VCaP (cell line): ENCODE data around the gene HOXA13.

ENCODE experiments used
- H3K27ac ChIP-seq: fragments of 450-650 bp; 2 replicates; pipeline ENCODE4 v1.5.1; 2017
- TF ChIP-seq, protein P1 (sequence below): fragments of 450-650 bp; conservative IDR thresholded peaks from 2 replicates; pipeline ENCODE4 v1.5.1; 2017; ENCODE audit warnings: mild to moderate bottlenecking, moderate library complexity

HOXA13 gene

DNA sequence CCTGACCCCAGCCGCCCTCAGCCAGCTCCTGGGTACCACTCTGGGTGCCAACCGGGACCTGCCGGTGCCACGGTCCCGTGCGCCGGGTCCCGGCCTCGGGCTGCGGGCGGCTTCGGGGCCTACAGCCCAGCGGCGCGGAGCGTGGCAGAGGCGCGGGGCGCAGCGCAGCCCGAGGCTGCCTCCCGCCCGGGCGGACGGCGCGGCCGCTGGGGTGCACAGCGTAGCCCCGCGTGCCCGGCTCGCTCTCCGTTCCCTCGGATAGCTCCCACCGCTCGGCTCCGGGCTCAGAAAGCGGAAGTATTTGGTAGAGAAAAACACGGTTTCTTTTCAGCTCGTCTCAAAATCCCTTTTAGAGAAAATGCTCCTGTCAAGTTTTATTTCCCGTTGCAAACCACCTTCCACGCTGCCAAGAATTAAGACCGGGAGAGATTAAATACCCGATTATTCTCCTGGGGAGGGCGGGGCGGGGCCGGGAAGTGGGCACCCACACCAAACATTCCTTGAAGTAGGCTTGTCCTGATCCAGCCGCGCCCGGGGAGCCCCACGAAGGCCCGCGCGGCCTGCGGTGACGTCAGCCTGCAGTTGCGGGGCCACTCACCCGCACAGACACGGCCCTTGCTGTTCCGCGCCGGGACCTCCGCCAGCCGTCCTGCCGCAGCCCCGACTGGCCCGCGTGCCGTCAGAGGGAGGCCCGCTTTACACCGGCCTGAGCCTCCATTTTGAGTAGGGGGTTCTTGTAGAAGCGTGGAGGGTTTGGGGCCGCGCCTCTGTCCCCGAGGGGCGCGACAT is 7.2 kb downstream of the HOXA13 start:
- peak overlapping the region; percentile 98 for H3K27ac ChIP-seq
- TF ChIP-seq, protein P1, sequence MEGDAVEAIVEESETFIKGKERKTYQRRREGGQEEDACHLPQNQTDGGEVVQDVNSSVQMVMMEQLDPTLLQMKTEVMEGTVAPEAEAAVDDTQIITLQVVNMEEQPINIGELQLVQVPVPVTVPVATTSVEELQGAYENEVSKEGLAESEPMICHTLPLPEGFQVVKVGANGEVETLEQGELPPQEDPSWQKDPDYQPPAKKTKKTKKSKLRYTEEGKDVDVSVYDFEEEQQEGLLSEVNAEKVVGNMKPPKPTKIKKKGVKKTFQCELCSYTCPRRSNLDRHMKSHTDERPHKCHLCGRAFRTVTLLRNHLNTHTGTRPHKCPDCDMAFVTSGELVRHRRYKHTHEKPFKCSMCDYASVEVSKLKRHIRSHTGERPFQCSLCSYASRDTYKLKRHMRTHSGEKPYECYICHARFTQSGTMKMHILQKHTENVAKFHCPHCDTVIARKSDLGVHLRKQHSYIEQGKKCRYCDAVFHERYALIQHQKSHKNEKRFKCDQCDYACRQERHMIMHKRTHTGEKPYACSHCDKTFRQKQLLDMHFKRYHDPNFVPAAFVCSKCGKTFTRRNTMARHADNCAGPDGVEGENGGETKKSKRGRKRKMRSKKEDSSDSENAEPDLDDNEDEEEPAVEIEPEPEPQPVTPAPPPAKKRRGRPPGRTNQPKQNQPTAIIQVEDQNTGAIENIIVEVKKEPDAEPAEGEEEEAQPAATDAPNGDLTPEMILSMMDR: no peak

DNA sequence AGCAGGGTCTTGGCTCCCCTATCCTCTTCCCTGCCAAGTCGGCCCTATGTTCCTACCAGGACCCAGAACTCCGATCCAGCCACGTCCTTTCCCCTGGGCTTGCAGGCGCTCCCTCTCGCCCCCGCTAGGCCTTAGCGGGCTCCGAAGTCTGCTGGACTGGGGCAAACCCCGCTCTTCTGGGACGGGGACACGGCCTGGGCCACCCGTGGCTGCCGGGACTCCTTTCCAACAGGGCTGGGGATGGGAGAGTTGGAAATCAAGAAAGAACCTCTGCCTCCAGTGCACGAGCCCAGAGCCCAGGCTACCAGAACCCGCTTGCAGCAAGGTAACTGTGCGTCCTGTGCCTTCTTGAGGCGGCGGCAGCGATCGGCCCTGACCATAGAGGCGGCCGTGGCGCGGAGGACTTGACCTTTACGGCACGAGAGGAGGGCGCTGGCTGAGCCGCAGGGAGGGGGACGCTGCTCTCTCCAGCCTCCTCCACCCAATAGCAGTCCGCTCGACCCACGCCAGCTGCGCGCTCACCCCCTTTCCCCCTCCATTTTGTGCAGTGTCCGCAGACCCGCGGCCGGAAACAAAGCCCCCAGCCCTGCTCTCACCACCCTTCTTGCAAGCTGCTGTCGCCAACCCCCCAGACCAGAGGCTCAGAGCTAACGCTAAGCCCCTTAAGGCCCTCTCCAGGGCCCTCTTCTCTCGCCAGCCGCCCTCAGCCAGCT is 7.9 kb downstream of the HOXA13 start:
- TF ChIP-seq, protein P1: no peak
- peak overlapping the region; percentile 98 for H3K27ac ChIP-seq

DNA sequence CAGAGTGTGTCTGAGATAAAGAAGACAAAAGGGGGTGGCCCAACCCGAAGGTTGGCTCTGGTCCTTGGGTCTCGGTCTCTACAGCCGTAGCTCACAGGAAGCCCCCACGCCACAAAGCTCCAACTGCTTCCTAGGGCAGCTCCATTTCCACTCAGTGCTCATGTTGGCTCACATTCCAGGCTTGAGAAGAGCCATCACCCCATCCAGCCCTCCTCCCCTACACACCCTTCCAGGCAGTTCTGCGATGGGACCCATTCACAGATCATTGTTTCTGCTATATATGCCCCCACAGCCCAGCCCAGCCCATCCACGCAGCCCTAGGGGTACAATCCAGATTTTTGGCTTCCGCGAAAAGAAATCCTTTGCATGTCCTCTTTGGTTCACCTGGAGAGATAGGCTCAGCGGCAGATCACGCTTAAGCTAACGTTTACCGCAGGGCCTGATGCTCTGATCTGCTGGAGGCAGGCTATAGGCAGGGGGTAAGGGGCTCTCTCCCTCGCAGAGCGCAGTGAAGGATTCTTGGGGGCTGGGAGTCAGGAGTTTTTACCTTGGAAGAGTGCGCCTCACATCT is 8.6 kb downstream of the HOXA13 start:
- TF ChIP-seq, protein P1: no peak
- peak overlapping the region; percentile 98 for H3K27ac ChIP-seq

DNA sequence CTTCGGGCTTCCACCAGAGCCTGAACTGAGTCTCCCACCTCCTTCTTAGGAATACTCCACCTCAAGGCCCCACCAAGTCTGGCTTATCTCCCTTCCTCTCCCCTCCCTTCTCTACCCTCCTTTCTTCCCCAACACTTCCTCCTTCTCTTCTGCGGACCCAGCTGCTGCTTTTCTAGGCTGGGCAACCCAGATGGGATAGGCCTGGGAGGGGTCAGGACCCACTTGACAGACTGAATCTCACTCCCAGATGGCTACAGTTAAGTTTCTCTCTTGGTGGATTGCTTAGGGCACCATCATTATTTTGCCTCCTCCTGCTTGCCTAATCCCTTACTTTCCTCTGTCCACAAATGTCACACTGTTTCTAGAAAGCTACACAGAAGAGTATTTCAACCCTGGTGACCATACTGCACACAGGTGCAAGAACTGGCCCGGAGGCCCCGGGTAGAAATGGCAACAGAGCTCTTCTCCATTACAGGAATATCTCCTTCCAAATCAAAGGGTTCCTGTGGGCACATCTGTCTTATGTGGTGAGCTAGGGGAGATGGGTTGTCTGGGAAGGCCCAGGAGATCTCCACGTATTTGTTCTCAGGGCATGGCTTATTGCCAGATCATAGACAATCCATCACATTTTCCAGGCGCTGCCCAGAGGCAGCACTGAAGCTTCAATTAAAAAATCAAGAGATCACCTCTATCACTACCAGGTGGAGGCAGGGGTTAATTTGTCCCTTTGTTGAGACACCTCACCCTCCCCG is 9.7 kb downstream of the HOXA13 start:
- peak overlapping the region; percentile 98 for H3K27ac ChIP-seq

DNA sequence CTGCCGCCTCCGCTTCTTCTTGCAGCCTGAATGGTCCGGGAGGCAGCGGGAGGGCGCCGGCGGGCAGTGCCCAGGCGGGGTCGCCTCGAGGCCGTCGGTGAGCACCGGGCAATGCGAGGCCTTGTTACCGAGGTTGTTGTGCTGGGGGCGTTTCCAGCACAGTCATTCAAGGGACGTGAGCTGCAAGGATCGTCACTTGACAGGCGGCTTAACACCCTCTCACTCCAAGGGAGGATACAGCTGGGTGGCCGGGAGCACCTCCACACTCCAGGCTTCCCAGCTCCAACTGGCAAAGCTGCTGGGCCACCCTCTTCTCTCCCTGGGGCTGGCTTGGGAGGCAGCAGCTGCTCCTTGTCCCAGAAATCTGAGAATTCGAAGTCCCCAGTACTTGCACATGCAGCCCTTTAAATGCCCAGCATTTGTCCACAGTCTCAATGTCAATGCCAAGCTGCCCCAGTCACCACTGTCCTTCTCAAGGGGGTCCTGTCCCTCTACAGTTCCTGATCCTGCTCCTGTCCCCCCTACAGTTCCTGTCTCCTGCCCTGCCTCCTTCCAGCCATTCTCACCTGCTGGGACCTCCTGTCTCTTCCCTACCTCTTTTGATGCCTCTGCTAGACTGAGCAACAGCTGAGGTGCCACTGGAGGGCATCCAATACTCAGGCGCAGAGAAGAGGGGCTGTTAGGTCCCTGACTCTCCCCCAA is 10.4 kb downstream of the HOXA13 start:
- TF ChIP-seq, protein P1: no peak
- peak overlapping the region; percentile 98 for H3K27ac ChIP-seq

More for the DNA sequence above, 9.7 kb downstream of the HOXA13 start:
- TF ChIP-seq, protein P1: no peak

DNA sequence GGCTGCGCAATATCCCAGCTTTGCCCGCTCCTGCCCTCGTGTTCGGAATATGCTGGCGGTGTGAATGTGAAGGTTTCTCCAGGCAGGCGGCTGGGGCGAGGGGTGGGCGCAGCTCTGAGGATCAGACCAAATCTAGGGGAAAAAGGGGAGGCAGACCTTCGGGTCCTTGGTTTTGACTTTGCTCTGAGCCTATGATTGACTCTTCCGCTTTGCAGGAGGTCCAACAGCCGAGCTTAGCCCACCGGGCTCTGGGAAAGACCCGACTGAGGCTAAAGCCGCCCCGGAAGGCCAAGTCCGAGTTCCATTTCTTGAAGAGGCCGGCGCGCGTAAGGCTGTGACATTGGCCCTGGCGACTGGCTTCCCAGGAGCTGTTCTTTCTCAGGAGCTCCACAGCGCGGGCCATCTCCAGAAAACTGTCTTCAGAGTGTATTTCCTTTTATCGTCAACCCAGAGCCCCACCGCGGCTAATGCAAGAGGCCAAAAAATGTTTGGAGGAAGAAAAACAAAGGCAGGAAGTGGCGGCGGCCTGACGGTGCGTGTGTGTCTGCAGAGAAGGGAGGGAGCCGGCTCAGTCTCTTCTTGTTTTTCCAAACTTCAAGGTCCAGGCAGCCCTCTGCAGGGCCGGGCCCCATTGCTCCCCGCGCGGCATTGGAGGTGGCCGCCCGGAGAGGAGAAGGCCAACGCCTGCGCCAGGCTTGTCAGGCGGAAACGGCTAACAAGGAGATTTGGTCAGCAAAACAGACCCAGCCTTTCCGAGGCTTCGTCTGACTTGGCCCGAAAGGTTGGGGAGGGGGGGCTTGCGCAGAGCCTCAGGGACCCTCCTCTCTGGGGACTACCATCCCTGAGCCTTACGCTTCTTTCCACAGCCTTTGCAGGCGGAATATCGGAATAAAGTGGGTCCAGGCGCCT is 11.3 kb downstream of the HOXA13 start:
- peak overlapping the region; percentile 98 for H3K27ac ChIP-seq
- TF ChIP-seq, protein P1: no peak
